IMR-90 (cell line): ENCODE measurements around the gene RHBDL1. TPM values are rescaled to one million over a fixed set of nuclear protein-coding genes. Genes with fewer than 3 reads are reported as not detected.

Experiments
- ATAC-seq: fragments of 200-7000 bp; cut with Tn5 transposase; 2 replicates; pipeline ENCODE4 v1.9.1; 2020; ENCODE audit warnings: low read depth, mild to moderate bottlenecking, moderate library complexity
- BruUV-seq: library from RNA; stranded (reverse); fragments of 400-500 nt; replicated peaks from 2 replicates; lab custom pipeline; 2021; lab: Mats Ljungman, UMichigan
- CTCF ChIA-PET: fragments of 300-600 bp; formaldehyde crosslinking; extraction: SDS; loops from one replicate; lab custom pipeline; 2021; ENCODE audit warnings: antibody characterized with exemption; lab: Yijun Ruan, JAX
- POLR2A ChIA-PET: fragments of 300-600 bp; sonication (Branson Sonifier 250); formaldehyde crosslinking; loops from one replicate; lab custom pipeline; 2022; ENCODE audit warnings: antibody characterized with exemption; ENCODE audit not compliant: unreplicated experiment; lab: Charles Lee
- DNase-seq: peaks from one replicate; pipeline ENCODE4 v3.0.0; 2013
- H2AFZ ChIP-seq: replicated peaks from 2 replicates; pipeline ENCODE3; 2013; ENCODE audit warnings: low read length, mild to moderate bottlenecking; ENCODE audit not compliant: poor library complexity
- H2AK5ac ChIP-seq: 2 replicates; pipeline ENCODE4 v1.6.1; 2013; ENCODE audit warnings: low read depth, low read length, inconsistent platforms
- H2AK9ac ChIP-seq: replicated peaks from 2 replicates; pipeline ENCODE3; 2013; ENCODE audit warnings: mild to moderate bottlenecking, low read depth, low read length, moderate library complexity; ENCODE audit not compliant: poor library complexity
- H2BK120ac ChIP-seq: 2 replicates; pipeline ENCODE4 v1.6.1; 2013; ENCODE audit warnings: low read depth, low read length, inconsistent platforms
- H2BK15ac ChIP-seq: 3 replicates; pipeline ENCODE4 v1.6.1; 2013; ENCODE audit warnings: low read depth, low read length, inconsistent platforms
- H2BK20ac ChIP-seq: 2 replicates; pipeline ENCODE4 v1.6.1; 2013; ENCODE audit warnings: low read depth, mild to moderate bottlenecking, inconsistent platforms, low read length, moderate library complexity
- H2BK5ac ChIP-seq: 2 replicates; pipeline ENCODE4 v1.6.1; 2013; ENCODE audit warnings: mild to moderate bottlenecking, low read depth, low read length, inconsistent platforms; ENCODE audit not compliant: poor library complexity, severe bottlenecking
- H3K14ac ChIP-seq: replicated peaks from 2 replicates; pipeline ENCODE4 v1.6.1; 2013; ENCODE audit warnings: low read depth, low read length, inconsistent platforms
- H3K18ac ChIP-seq: 2 replicates; pipeline ENCODE4 v1.6.1; 2013; ENCODE audit warnings: low read depth, low read length, control low read depth
- H3K23ac ChIP-seq: 2 replicates; pipeline ENCODE4 v1.6.1; 2013; ENCODE audit warnings: low read depth, low read length, inconsistent platforms
- H3K27ac ChIP-seq: 2 replicates; pipeline ENCODE4 v1.5.1; 2013; ENCODE audit warnings: mild to moderate bottlenecking, control low read depth, low read length; ENCODE audit not compliant: insufficient read depth
- H3K27me3 ChIP-seq: 2 replicates; pipeline ENCODE4 v1.6.1; 2013; ENCODE audit warnings: low read length; ENCODE audit not compliant: control insufficient read depth, insufficient read depth
- H3K36me3 ChIP-seq: 2 replicates; pipeline ENCODE4 v1.6.1; 2013; ENCODE audit warnings: low read length, mixed read lengths; ENCODE audit not compliant: control insufficient read depth, insufficient read depth
- H3K4ac ChIP-seq: 2 replicates; pipeline ENCODE4 v1.6.1; 2013; ENCODE audit warnings: low read depth, low read length, inconsistent platforms
- H3K4me1 ChIP-seq: 2 replicates; pipeline ENCODE4 v1.6.1; 2013; ENCODE audit warnings: low read length, mixed read lengths; ENCODE audit not compliant: control insufficient read depth, insufficient read depth
- H3K4me2 ChIP-seq: 2 replicates; pipeline ENCODE4 v1.6.1; 2013; ENCODE audit warnings: low read depth, mild to moderate bottlenecking, control low read depth, low read length, moderate library complexity
- H3K4me3 ChIP-seq: 2 replicates; pipeline ENCODE4 v1.5.1; 2013; ENCODE audit warnings: low read depth, mild to moderate bottlenecking, control low read depth, low read length, moderate library complexity; ENCODE audit not compliant: insufficient read depth
- H3K56ac ChIP-seq: 2 replicates; pipeline ENCODE4 v1.6.1; 2013; ENCODE audit warnings: low read length, inconsistent platforms; ENCODE audit not compliant: insufficient read depth; ENCODE audit errors: extremely low read depth
- H3K79me1 ChIP-seq, 2 experiments: 2 replicates each; pipeline ENCODE4 v1.6.1; 2013; ENCODE audit warnings: low read length in 2 of 2, inconsistent platforms in 1 of 2, low read depth in 1 of 2
- H3K9ac ChIP-seq: 2 replicates; pipeline ENCODE4 v1.6.1; 2013; ENCODE audit warnings: low read depth, low read length, control low read depth
- H3K9me1 ChIP-seq: 2 replicates; pipeline ENCODE4 v1.6.1; 2013; ENCODE audit warnings: low read length, inconsistent platforms; ENCODE audit not compliant: insufficient read depth
- H3K9me3 ChIP-seq: 2 replicates; pipeline ENCODE4 v1.6.1; 2013; ENCODE audit warnings: low read length; ENCODE audit not compliant: control insufficient read depth, insufficient read depth
- H4K20me1 ChIP-seq: 2 replicates; pipeline ENCODE4 v1.6.1; 2013; ENCODE audit warnings: low read length, inconsistent platforms; ENCODE audit not compliant: insufficient read depth
- H4K5ac ChIP-seq: 2 replicates; pipeline ENCODE4 v1.6.1; 2013; ENCODE audit warnings: mild to moderate bottlenecking, low read depth, low read length, control low read depth
- H4K8ac ChIP-seq, 2 experiments: 2 replicates each; pipeline ENCODE4 v1.6.1; 2013; ENCODE audit warnings: low read depth in 2 of 2, low read length in 2 of 2, control low read depth in 1 of 2, inconsistent platforms in 1 of 2
- H4K91ac ChIP-seq: 2 replicates; pipeline ENCODE4 v1.6.1; 2013; ENCODE audit warnings: low read depth, low read length, inconsistent platforms; ENCODE audit not compliant: insufficient read depth
- BHLHE40 ChIP-seq: fragments of 150-350 bp; IDR thresholded peaks from 2 replicates; pipeline ENCODE4 v1.6.1; 2016; ENCODE audit warnings: mild to moderate bottlenecking, low read depth, low read length
- CEBPB ChIP-seq: IDR thresholded peaks from 2 replicates; pipeline ENCODE4 v1.6.1; 2012; ENCODE audit warnings: low read depth, low read length, improper control_type of control experiment
- FOS ChIP-seq: fragments of 150-350 bp; IDR thresholded peaks from 2 replicates; pipeline ENCODE4 v1.6.1; 2016; ENCODE audit warnings: low read depth, low read length
- MAFK ChIP-seq: IDR thresholded peaks from 2 replicates; pipeline ENCODE4 v1.6.1; 2012; ENCODE audit warnings: low read depth, low read length, improper control_type of control experiment
- MAZ ChIP-seq: IDR thresholded peaks from 2 replicates; pipeline ENCODE4 v1.6.1; 2012; ENCODE audit warnings: low read depth, mild to moderate bottlenecking, low read length, improper control_type of control experiment, moderate library complexity, borderline replicate concordance
- MXI1 ChIP-seq: IDR thresholded peaks from 2 replicates; pipeline ENCODE4 v1.6.1; 2012; ENCODE audit warnings: low read depth, mild to moderate bottlenecking, low read length, moderate library complexity, borderline replicate concordance
- NFE2L2 ChIP-seq: fragments of 150-350 bp; IDR thresholded peaks from 2 replicates; pipeline ENCODE4 v1.6.1; 2016; ENCODE audit warnings: low read depth, mild to moderate bottlenecking, low read length
- POLR2A ChIP-seq: IDR thresholded peaks from 2 replicates; pipeline ENCODE4 v1.6.1; 2012; ENCODE audit warnings: mild to moderate bottlenecking, low read depth, low read length
- RFX5 ChIP-seq: IDR thresholded peaks from 2 replicates; pipeline ENCODE4 v1.8.0; 2012; ENCODE audit warnings: low read depth, mild to moderate bottlenecking, low read length, moderate library complexity
- SMC3 ChIP-seq: fragments of 150-350 bp; IDR thresholded peaks from 2 replicates; pipeline ENCODE4 v1.6.1; 2016; ENCODE audit warnings: low read depth, mild to moderate bottlenecking, antibody characterized with exemption, low read length, moderate library complexity
- WGBS, 2 experiments: methylation state at CpG; one replicate each; pipeline versions ENCODE4 v1.1.5 to v1.1.7; 2013; ENCODE audit warnings: missing lambda C conversion rate in 2 of 2; ENCODE audit not compliant: insufficient read length in 1 of 2; ENCODE audit errors: extremely low coverage in 2 of 2; 5-methylcytosine and 5-hydroxymethylcytosine counted together
- dilution Hi-C: fragments of 300-500 bp; cut with HindIII; formaldehyde crosslinking; loops from one replicate; pipeline ENCODE4 v1.14.3; 2018; ENCODE audit warnings: low sequenced_read_pairs; ENCODE audit not compliant: unreplicated experiment
- in situ Hi-C: fragments of 300-500 bp; cut with MboI; formaldehyde crosslinking; loops from 3 replicates; pipeline ENCODE4 v1.14.3; 2019; ENCODE audit warnings: low sequenced_read_pairs, inconsistent platforms, mixed read lengths
- intact Hi-C: fragments of 100-400 bp; cut with micrococcal nuclease; formaldehyde crosslinking; loops from 2 replicates; pipeline ENCODE4 v1.10.0; 2022
- polyA plus RNA-seq, 3 experiments: library from polyadenylated mRNA; depleted of rRNA; stranded (reverse); fragments of >200 nt; gene quantifications; 2 replicates each; pipeline ENCODE4 v1.2.3, GENCODE V29; 2012; ENCODE audit warnings: low replicate concordance in 1 of 3
- total RNA-seq: library from RNA; depleted of rRNA; stranded (reverse); fragments of >200 nt; gene quantifications from 2 replicates; pipeline ENCODE4 v1.2.3, GENCODE V29; 2012
- TF ChIP-seq, protein P1 (sequence below): fragments of 150-350 bp; IDR thresholded peaks from 2 replicates; pipeline ENCODE4 v1.6.1; 2017; ENCODE audit warnings: mild to moderate bottlenecking, antibody characterized with exemption, low read length, low read depth

The RHBDL1 gene
- total and polyA plus RNA-seq, 2 of the 4 experiments (the other 2 are of a cell fraction) = 0.72 to 4.1 TPM

DNA sequence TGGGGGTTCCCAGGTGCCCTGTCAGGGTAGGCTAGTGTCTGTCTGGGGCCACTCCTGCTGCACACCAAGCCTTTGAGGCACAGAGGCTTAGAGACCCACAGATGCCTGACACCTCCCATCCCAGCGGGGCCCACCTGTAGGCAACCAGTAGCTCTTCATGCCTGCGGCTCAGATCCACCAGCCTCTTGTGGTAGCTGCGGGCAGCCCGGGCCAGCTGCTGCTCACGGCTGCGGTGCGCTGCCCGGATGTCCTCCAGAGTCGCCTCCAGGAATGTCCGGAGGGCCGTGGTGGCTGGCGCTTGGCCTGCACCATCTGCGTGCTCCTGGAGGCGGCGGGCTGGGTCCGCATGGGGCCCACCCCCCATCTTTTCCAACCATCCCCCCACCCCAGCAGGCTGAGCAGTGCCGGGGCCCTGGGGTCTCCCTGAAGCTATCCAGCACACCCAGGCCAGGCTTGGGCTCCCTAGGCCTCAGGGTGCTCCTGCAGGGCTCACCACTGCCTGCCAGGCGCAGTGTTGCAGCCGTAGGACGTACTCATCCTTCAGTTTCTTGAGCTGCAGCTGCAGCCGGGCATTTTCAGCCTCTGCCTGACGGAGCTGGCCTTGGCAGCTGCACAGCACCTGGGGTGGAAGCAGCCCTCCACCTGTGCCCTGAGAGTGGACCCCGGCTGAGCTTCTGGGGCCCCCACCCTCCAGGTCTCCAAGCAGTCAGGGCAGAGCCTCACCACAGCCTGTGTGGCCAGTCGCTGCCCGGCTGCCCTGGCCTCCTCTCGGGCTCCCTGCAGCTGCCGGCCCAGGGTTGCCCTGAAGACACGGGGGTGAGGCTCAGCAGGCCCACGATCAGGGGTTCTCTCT is 48.9 kb downstream of the RHBDL1 start:
- no peak overlapping the region for H4K8ac ChIP-seq
- intact Hi-C loops = loop anchor here (5.0 kb wide), 1 partner anchor 63 kb away; the partner anchor contains the start of genes CHTF18 and RPUSD1
- H3K9me1 ChIP-seq = peaks cover 2% of the 10 kb centered on the region; the same call in 1 of the 2 replicates
- peaks cover 4 to 8% of the 10 kb centered on the region in 2 experiments; a peak in 2 of 4 replicates for H3K79me1 ChIP-seq
- no peaks in the 10 kb centered on the region for H3K27me3 ChIP-seq
- ATAC-seq (no peak), DNase-seq (no peak)
- no peak overlapping the region for H3K27ac ChIP-seq
- H3K9me3 ChIP-seq = no peaks in the 10 kb centered on the region
- CTCF ChIA-PET = no interaction called here
- H2BK120ac ChIP-seq = no peak overlapping the region
- H2AK9ac ChIP-seq = no peak overlapping the region
- POLR2A ChIA-PET = no interaction called here
- peaks cover 4% of the 10 kb centered on the region; the same call in 1 of the 2 replicates for H4K20me1 ChIP-seq
- H3K56ac ChIP-seq = no peak overlapping the region
- no peak overlapping the region for H3K14ac ChIP-seq
- no peak overlapping the region for H3K9ac ChIP-seq
- H3K4ac ChIP-seq = no peak overlapping the region
- H3K4me1 ChIP-seq = peaks cover 17% of the 10 kb centered on the region
- BruUV-seq = no TSS peak
- TF ChIP-seq BHLHE40 = no peak
- no peak for TF ChIP-seq MXI1
- TF ChIP-seq NFE2L2 = no peak
- no peak for TF ChIP-seq SMC3
- no peak for TF ChIP-seq FOS
- no peak for TF ChIP-seq MAZ
- TF ChIP-seq POLR2A = no peak
- TF ChIP-seq MAFK = no peak
- TF ChIP-seq CEBPB = no peak
- no peak for TF ChIP-seq RFX5
- TF ChIP-seq, protein P1, sequence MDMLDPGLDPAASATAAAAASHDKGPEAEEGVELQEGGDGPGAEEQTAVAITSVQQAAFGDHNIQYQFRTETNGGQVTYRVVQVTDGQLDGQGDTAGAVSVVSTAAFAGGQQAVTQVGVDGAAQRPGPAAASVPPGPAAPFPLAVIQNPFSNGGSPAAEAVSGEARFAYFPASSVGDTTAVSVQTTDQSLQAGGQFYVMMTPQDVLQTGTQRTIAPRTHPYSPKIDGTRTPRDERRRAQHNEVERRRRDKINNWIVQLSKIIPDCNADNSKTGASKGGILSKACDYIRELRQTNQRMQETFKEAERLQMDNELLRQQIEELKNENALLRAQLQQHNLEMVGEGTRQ = no peak
- H3K23ac ChIP-seq = no peak overlapping the region
- H3K4me3 ChIP-seq = no peak overlapping the region
- H3K18ac ChIP-seq = no peak overlapping the region
- 83% methylated on average over 15 of the region's 29 CpGs; no CpG with 5 or more reads in 1 of the 2 experiments for WGBS, 2 experiments
- in situ Hi-C loops = loop anchor here (25.0 kb wide), 1 partner anchor 338 kb away; the partner anchor contains the start of gene SSTR5
- H2AK5ac ChIP-seq = no peak overlapping the region
- no peak overlapping the region for H2BK20ac ChIP-seq
- H2BK15ac ChIP-seq = no peak overlapping the region
- H4K91ac ChIP-seq = no peak overlapping the region
- H2BK5ac ChIP-seq = no peak overlapping the region
- dilution Hi-C loops = no loop called here
- no peak overlapping the region for H2AFZ ChIP-seq
- H4K5ac ChIP-seq = no peak overlapping the region
- peaks cover 1% of the 10 kb centered on the region; the same call in 1 of the 2 replicates for H3K36me3 ChIP-seq
- no peak overlapping the region for H3K4me2 ChIP-seq
